Endothelial cell of umbilical vein (primary cell): ENCODE measurements around the gene LIMK2. TPM values are rescaled to one million over a fixed set of nuclear protein-coding genes. Genes with fewer than 3 reads are reported as not detected.

Experiments used
- BruUV-seq: library from RNA; stranded (reverse); fragments of 400-500 nt; replicated peaks from 2 replicates; lab custom pipeline; 2021; lab: Mats Ljungman, UMichigan
- CTCF ChIA-PET: fragments of 300-600, 350-600 bp; sonication (Branson Sonifier 250); formaldehyde crosslinking; loops from one replicate; lab custom pipeline; 2021; ENCODE audit warnings: antibody characterized with exemption, inconsistent platforms; lab: Charles Lee
- POLR2A ChIA-PET: fragments of 300-600, 350-600 bp; sonication (Branson Sonifier 250); formaldehyde crosslinking; loops from one replicate; lab custom pipeline; 2021; ENCODE audit warnings: antibody characterized with exemption, inconsistent platforms; lab: Charles Lee
- DNase-seq: peaks from one replicate; pipeline ENCODE4 v3.0.0-alpha.2; 2011; ENCODE audit warnings: low read depth, low spot score
- FAIRE-seq: peaks from 2 replicates; lab custom pipeline; 2011; peaks lifted over from hg19 to GRCh38; lab: Jason Lieb, UNC
- H2AFZ ChIP-seq: 2 replicates; pipeline ENCODE4 v1.6.0; 2012; ENCODE audit warnings: low read depth, low read length, control low read depth, inconsistent platforms
- H3K27ac ChIP-seq: 2 replicates; pipeline ENCODE4 v1.5.1; 2011; ENCODE audit warnings: low read depth, mild to moderate bottlenecking, control low read depth, low read length, moderate library complexity; ENCODE audit not compliant: insufficient read depth
- H3K27me3 ChIP-seq, 2 experiments: 2 replicates each; pipeline versions ENCODE4 v1.6.0 to v1.6.1; 2011; ENCODE audit warnings: low read length in 2 of 2, mixed read lengths in 1 of 2; ENCODE audit not compliant: control insufficient read depth in 2 of 2, insufficient read depth in 2 of 2
- H3K36me3 ChIP-seq, 2 experiments: 2 replicates in 1 of 2; 3 replicates in 1 of 2; pipeline ENCODE4 v1.5.1; 2011; ENCODE audit warnings: low read length in 2 of 2, mild to moderate bottlenecking in 1 of 2, moderate library complexity in 1 of 2; ENCODE audit not compliant: control insufficient read depth in 2 of 2, insufficient read depth in 2 of 2; ENCODE audit errors: extremely low read depth in 1 of 2
- H3K4me1 ChIP-seq: 3 replicates; pipeline ENCODE4 v1.5.1; 2011; ENCODE audit warnings: mild to moderate bottlenecking, low read length; ENCODE audit not compliant: control insufficient read depth, insufficient read depth; ENCODE audit errors: extremely low read depth
- H3K4me2 ChIP-seq: 2 replicates; pipeline ENCODE4 v1.6.1; 2011; ENCODE audit warnings: low read length, control low read depth, mixed read lengths; ENCODE audit not compliant: insufficient read depth
- H3K4me3 ChIP-seq, 3 experiments: fragments of 200-600 bp in 1 of 3; sonication (generic), shearing (Covaris generic) in 1 of 3; replicated peaks in 1 of 3; 2 replicates each; pipeline ENCODE4 v1.5.1; 2011 to 2016; ENCODE audit warnings: control low read depth in 3 of 3, low read length in 3 of 3, mild to moderate bottlenecking in 2 of 3, inconsistent platforms in 1 of 3, low read depth in 1 of 3, moderate library complexity in 1 of 3; ENCODE audit not compliant: insufficient read depth in 1 of 3
- H3K79me2 ChIP-seq: 2 replicates; pipeline ENCODE4 v1.6.0; 2012; ENCODE audit warnings: low read length, inconsistent platforms; ENCODE audit not compliant: control insufficient read depth, insufficient read depth
- H3K9ac ChIP-seq: replicated peaks from 2 replicates; pipeline ENCODE3; 2011; ENCODE audit warnings: low read length, control low read depth; ENCODE audit not compliant: insufficient read depth; ENCODE audit errors: extremely low read depth
- H3K9me1 ChIP-seq: replicated peaks from 3 replicates; pipeline ENCODE4 v1.6.0; 2011; ENCODE audit warnings: mild to moderate bottlenecking, low read length; ENCODE audit not compliant: control insufficient read depth, insufficient read depth; ENCODE audit errors: extremely low read depth
- H3K9me3 ChIP-seq: replicated peaks from 2 replicates; pipeline ENCODE4 v1.5.1; 2012; ENCODE audit warnings: low read length, inconsistent platforms; ENCODE audit not compliant: control insufficient read depth, insufficient read depth
- H4K20me1 ChIP-seq: replicated peaks from 2 replicates; pipeline ENCODE3; 2011; ENCODE audit warnings: mild to moderate bottlenecking, low read length; ENCODE audit not compliant: control insufficient read depth, insufficient read depth; ENCODE audit errors: extremely low read depth
- CTCF ChIP-seq, 2 donors: IDR thresholded peaks; 1 replicate in 1 of 2; 2 replicates in 1 of 2; pipeline ENCODE4 v1.5.1; 2011; ENCODE audit warnings: low read length in 2 of 2, mild to moderate bottlenecking in 2 of 2, moderate library complexity in 2 of 2, control low read depth in 1 of 2, inconsistent platforms in 1 of 2, low read depth in 1 of 2; ENCODE audit not compliant: insufficient read depth in 1 of 2; ENCODE audit errors: extremely low read depth in 1 of 2
- EZH2 ChIP-seq: IDR thresholded peaks from 2 replicates; pipeline ENCODE4 v1.6.1; 2012; ENCODE audit warnings: borderline replicate concordance, low read depth, mild to moderate bottlenecking, moderate library complexity, low read length, inconsistent platforms; ENCODE audit not compliant: severe bottlenecking
- FOS ChIP-seq: IDR thresholded peaks from 2 replicates; pipeline ENCODE4 v1.6.1; 2011; ENCODE audit warnings: mild to moderate bottlenecking, low read length, moderate library complexity, borderline replicate concordance; ENCODE audit not compliant: insufficient read depth
- GATA2 ChIP-seq: IDR thresholded peaks from 2 replicates; pipeline ENCODE4 v1.7.0; 2011; ENCODE audit warnings: low read depth, mild to moderate bottlenecking, moderate library complexity, mixed read lengths, low read length; ENCODE audit not compliant: insufficient read length, insufficient read depth
- JUN ChIP-seq: IDR thresholded peaks from 2 replicates; pipeline ENCODE4 v1.6.1; 2011; ENCODE audit warnings: borderline replicate concordance, low read depth; ENCODE audit not compliant: insufficient read length, insufficient read depth
- MYC ChIP-seq: IDR thresholded peaks from one replicate; pipeline ENCODE4 v1.6.1; 2011; ENCODE audit warnings: mild to moderate bottlenecking, low read depth, low read length
- POLR2A ChIP-seq: IDR thresholded peaks from 2 replicates; pipeline ENCODE4 v1.6.1; 2012; ENCODE audit warnings: low read depth, mild to moderate bottlenecking, control low read depth, low read length
- POLR2AphosphoS5 ChIP-seq: IDR thresholded peaks from 2 replicates; pipeline ENCODE4 v1.6.1; 2012; ENCODE audit warnings: low read depth, mild to moderate bottlenecking, control low read depth, low read length, moderate library complexity; ENCODE audit not compliant: insufficient read depth
- dilution Hi-C: fragments of 300-500 bp; cut with MboI; formaldehyde crosslinking; loops from one replicate; pipeline ENCODE4 v1.15.0; 2019; ENCODE audit warnings: low sequenced_read_pairs; ENCODE audit not compliant: extremely low pct_ligation_motif_present
- intact Hi-C: fragments of 100-400 bp; cut with micrococcal nuclease; formaldehyde crosslinking; loops from one replicate; pipeline ENCODE4 v1.10.0; 2022
- polyA plus RNA-seq, 4 experiments: library from polyadenylated mRNA; depleted of rRNA in 3 of 4; stranded (reverse) in 3 of 4; unstranded in 1 of 4; fragments of >200 nt; gene quantifications; 2 replicates each; pipeline versions ENCODE4 v1.2.1 to v1.2.3, GENCODE V29; 2011 to 2012; ENCODE audit warnings: missing spikeins in 1 of 4
- total RNA-seq: library from RNA; stranded (reverse); gene quantifications from 2 replicates; pipeline ENCODE4 v1.2.3, GENCODE V29; 2021
- TF ChIP-seq, protein P1 (sequence below): IDR thresholded peaks from 2 replicates; pipeline ENCODE4 v1.6.1; 2011; ENCODE audit not compliant: insufficient read depth, insufficient read length

Gene LIMK2
- total and polyA plus RNA-seq, 2 donors (not counting 3 experiments of a cell fraction or from before 2014, with no cell fraction given) = 23.2 to 76.7 TPM

GRCh38 chr22:31263896-31264640 is 52.0 kb downstream of the LIMK2 start:
- intact Hi-C loops (no loop called here), dilution Hi-C loops (no loop called here)
- no peak for DNase-seq
- no peak overlapping the region for H3K4me2 ChIP-seq
- H3K36me3 ChIP-seq = peaks cover 17 to 48% of the 10 kb centered on the region in 2 experiments
- no peak for TF ChIP-seq GATA2
- no peak for TF ChIP-seq POLR2A
- no peak for TF ChIP-seq MYC
- TF ChIP-seq EZH2 = no peak
- TF ChIP-seq POLR2AphosphoS5 = no peak
- no peak for TF ChIP-seq FOS
- TF ChIP-seq JUN = no peak
- TF ChIP-seq, protein P1, sequence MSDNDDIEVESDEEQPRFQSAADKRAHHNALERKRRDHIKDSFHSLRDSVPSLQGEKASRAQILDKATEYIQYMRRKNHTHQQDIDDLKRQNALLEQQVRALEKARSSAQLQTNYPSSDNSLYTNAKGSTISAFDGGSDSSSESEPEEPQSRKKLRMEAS = no peak
- no peak for TF ChIP-seq CTCF (IDR thresholded peaks at IDR 0.05; ENCODE audit: extremely low read depth in 1 of 2, insufficient read depth in 1 of 2, low read depth in 1 of 2, low read length in 2 of 2)
- H3K4me3 ChIP-seq = no peak overlapping the region
- H3K9me1 ChIP-seq = no peaks in the 10 kb centered on the region
- CTCF ChIA-PET = interaction anchor here (4.2 kb wide), 1 partner anchor 9 kb away, joined by 40 read pairs; no protein-coding TSS in a partner anchor
- peaks cover 3% of the 10 kb centered on the region for H3K79me2 ChIP-seq
- no peak overlapping the region for H3K27ac ChIP-seq
- H3K4me1 ChIP-seq = no peaks in the 10 kb centered on the region
- no peaks in the 10 kb centered on the region for H3K27me3 ChIP-seq
- no peak for FAIRE-seq
- POLR2A ChIA-PET = no interaction called here
- H3K9ac ChIP-seq = no peak overlapping the region
- BruUV-seq = no TSS peak
- no peak overlapping the region for H2AFZ ChIP-seq
- H3K9me3 ChIP-seq = no peaks in the 10 kb centered on the region
- H4K20me1 ChIP-seq = no peaks in the 10 kb centered on the region
